ENCODE data around the gene MPPED1. TPM values are rescaled to one million over a fixed set of nuclear protein-coding genes. Genes with fewer than 3 reads are reported as not detected.

The MPPED1 gene
- total and polyA plus RNA-seq, 2 of the 13 experiments (the other 11 are each of a cell fraction or from before 2014, with no cell fraction given), result 0.77 TPM; not detected in 1

- H3K4me2 ChIP-seq (ENCODE audit: low read depth, low read length), result no peak overlapping the region
- DNase-seq (ENCODE audit: low spot score) (no peak), FAIRE-seq (no peak), ATAC-seq (peak; percentile 45; the same call in 2 of the 3 replicates)
- intact Hi-C loops (cut with micrococcal nuclease; ENCODE audit: unreplicated experiment), result no loop called here
- H3K27ac ChIP-seq (ENCODE audit: extremely low read length, insufficient read depth, low read length), result no peak overlapping the region
- no peaks in the 10 kb centered on the region for H3K79me2 ChIP-seq (ENCODE audit: insufficient read depth, low read length)
- WGBS (ENCODE audit: low lambda C conversion rate), result 26% methylated on average over 9 of the region's 16 CpGs
- H4K20me1 ChIP-seq (ENCODE audit: insufficient read depth, low read length), result no peaks in the 10 kb centered on the region
- H3K27me3 ChIP-seq (ENCODE audit: control insufficient read depth in 1 of 2, insufficient read depth in 2 of 2, low read length in 2 of 2), result peaks cover 2 to 17% of the 10 kb centered on the region in 2 experiments; a peak in 4 of 5 replicates
- no peak overlapping the region for H3K9ac ChIP-seq (ENCODE audit: insufficient read depth, low read depth, low read length)
- in situ Hi-C loops (cut with HindIII; ENCODE audit: extremely low pct_ligation_motif_present, low pct_unique_long_range_greater_than_20kb), result no loop called here
- BruUV-seq (replicated peaks), result no TSS peak
- H3K9me3 ChIP-seq (ENCODE audit: low read length), result no peaks in the 10 kb centered on the region
- TF ChIP-seq, protein P1, sequence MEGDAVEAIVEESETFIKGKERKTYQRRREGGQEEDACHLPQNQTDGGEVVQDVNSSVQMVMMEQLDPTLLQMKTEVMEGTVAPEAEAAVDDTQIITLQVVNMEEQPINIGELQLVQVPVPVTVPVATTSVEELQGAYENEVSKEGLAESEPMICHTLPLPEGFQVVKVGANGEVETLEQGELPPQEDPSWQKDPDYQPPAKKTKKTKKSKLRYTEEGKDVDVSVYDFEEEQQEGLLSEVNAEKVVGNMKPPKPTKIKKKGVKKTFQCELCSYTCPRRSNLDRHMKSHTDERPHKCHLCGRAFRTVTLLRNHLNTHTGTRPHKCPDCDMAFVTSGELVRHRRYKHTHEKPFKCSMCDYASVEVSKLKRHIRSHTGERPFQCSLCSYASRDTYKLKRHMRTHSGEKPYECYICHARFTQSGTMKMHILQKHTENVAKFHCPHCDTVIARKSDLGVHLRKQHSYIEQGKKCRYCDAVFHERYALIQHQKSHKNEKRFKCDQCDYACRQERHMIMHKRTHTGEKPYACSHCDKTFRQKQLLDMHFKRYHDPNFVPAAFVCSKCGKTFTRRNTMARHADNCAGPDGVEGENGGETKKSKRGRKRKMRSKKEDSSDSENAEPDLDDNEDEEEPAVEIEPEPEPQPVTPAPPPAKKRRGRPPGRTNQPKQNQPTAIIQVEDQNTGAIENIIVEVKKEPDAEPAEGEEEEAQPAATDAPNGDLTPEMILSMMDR (CRISPR knock-in tag; IDR thresholded peaks at IDR 0.05), result peak; percentile 26; the same call in 1 of the 2 replicates
- TF ChIP-seq RBFOX2 (IDR thresholded peaks at IDR 0.05; ENCODE audit: low read depth, low read length) (no peak), ESRRA (CRISPR knock-in tag; IDR thresholded peaks at IDR 0.05; ENCODE audit: low read depth) (no peak), ATM (IDR thresholded peaks at IDR 0.05; ENCODE audit: borderline replicate concordance) (no peak)
- H3K4me1 ChIP-seq (ENCODE audit: insufficient read depth, low read length), result no peaks in the 10 kb centered on the region
- no peaks in the 10 kb centered on the region for H3K36me3 ChIP-seq (replicated peaks in 1 of 2; ENCODE audit: control insufficient read depth in 1 of 2, insufficient read depth in 2 of 2, low read length in 2 of 2)
- no peak overlapping the region for H2AFZ ChIP-seq (ENCODE audit: low read length)
- CTCF ChIA-PET (ENCODE audit: low intra/inter-chr PET ratio, low total read pairs), result no interaction called here
- POLR2A ChIA-PET, result no interaction called here
- H3K4me3 ChIP-seq (replicated peaks in 1 of 3; ENCODE audit: insufficient read depth in 1 of 3, low read depth in 2 of 3, low read length in 3 of 3), result no peak overlapping the region
Measured at GRCh38 chr22:43442386-43443151, 30.8 kb downstream of the MPPED1 start.

GRCh38 chr22:43443152-43443471, 31.3 kb downstream of the MPPED1 start:
- ChIA-PET POLR2A (no interaction called here), CTCF (ENCODE audit: low intra/inter-chr PET ratio, low total read pairs) (no interaction called here)
- Histone ChIP-seq H3K4me3 (replicated peaks in 1 of 3; ENCODE audit: insufficient read depth in 1 of 3, low read depth in 2 of 3, low read length in 3 of 3) (no peak overlapping the region), H3K27me3 (ENCODE audit: control insufficient read depth in 1 of 2, insufficient read depth in 2 of 2, low read length in 2 of 2) (peaks cover 2 to 14% of the 10 kb centered on the region in 2 experiments; a peak in 3 of 5 replicates), H3K27ac (ENCODE audit: extremely low read length, insufficient read depth, low read length) (no peak overlapping the region), H3K4me2 (ENCODE audit: low read depth, low read length) (no peak overlapping the region), H3K79me2 (ENCODE audit: insufficient read depth, low read length) (no peaks in the 10 kb centered on the region), H3K9ac (ENCODE audit: insufficient read depth, low read depth, low read length) (no peak overlapping the region), H3K4me1 (ENCODE audit: insufficient read depth, low read length) (no peaks in the 10 kb centered on the region), H2AFZ (ENCODE audit: low read length) (no peak overlapping the region), H4K20me1 (ENCODE audit: insufficient read depth, low read length) (no peaks in the 10 kb centered on the region), H3K36me3 (replicated peaks in 1 of 2; ENCODE audit: control insufficient read depth in 1 of 2, insufficient read depth in 2 of 2, low read length in 2 of 2) (no peaks in the 10 kb centered on the region), H3K9me3 (ENCODE audit: low read length) (no peaks in the 10 kb centered on the region)
- intact Hi-C loops (cut with micrococcal nuclease; ENCODE audit: unreplicated experiment), result no loop called here
- FAIRE-seq, result no peak
- 23% methylated on average over 3 of the region's 6 CpGs for WGBS (ENCODE audit: low lambda C conversion rate)
- no peak for ATAC-seq
- TF ChIP-seq SOX6 (IDR thresholded peaks at IDR 0.05) (no peak), SOX6 (CRISPR knock-in tag; IDR thresholded peaks at IDR 0.05) (no peak), NONO (IDR thresholded peaks at IDR 0.05) (no peak), NONO (CRISPR knock-in tag; conservative IDR thresholded peaks at IDR 0.05) (no peak), MED1 (CRISPR knock-in tag; IDR thresholded peaks at IDR 0.05) (no peak), RFXANK (CRISPR knock-in tag; IDR thresholded peaks at IDR 0.05) (no peak), KDM5A (IDR thresholded peaks at IDR 0.05; ENCODE audit: borderline replicate concordance, low read length) (no peak), ZNF562 (CRISPR knock-in tag; IDR thresholded peaks at IDR 0.05; ENCODE audit: borderline replicate concordance) (no peak), ZNF180 (CRISPR knock-in tag; IDR thresholded peaks at IDR 0.05; ENCODE audit: borderline replicate concordance, low read depth) (no peak), ATF1 (CRISPR knock-in tag; IDR thresholded peaks at IDR 0.05) (no peak)
- TF ChIP-seq, protein P2, sequence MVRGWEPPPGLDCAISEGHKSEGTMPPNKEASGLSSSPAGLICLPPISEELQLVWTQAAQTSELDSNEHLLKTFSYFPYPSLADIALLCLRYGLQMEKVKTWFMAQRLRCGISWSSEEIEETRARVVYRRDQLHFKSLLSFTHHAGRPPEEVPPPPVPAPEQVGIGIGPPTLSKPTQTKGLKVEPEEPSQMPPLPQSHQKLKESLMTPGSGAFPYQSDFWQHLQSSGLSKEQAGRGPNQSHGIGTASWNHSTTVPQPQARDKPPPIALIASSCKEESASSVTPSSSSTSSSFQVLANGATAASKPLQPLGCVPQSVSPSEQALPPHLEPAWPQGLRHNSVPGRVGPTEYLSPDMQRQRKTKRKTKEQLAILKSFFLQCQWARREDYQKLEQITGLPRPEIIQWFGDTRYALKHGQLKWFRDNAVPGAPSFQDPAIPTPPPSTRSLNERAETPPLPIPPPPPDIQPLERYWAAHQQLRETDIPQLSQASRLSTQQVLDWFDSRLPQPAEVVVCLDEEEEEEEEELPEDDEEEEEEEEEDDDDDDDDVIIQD (CRISPR knock-in tag; IDR thresholded peaks at IDR 0.05; ENCODE audit: low read depth), result no peak
- no peak for DNase-seq (ENCODE audit: low spot score)
- in situ Hi-C loops (cut with HindIII; ENCODE audit: extremely low pct_ligation_motif_present, low pct_unique_long_range_greater_than_20kb), result no loop called here
- BruUV-seq (replicated peaks), result no TSS peak
